Measurements from ENCODE around the gene USHBP1.

Gene USHBP1

GRCh38 chr19:17232258-17232657, 32.3 kb downstream of the USHBP1 start:
- no peaks in the 10 kb centered on the region for H3K9me3 ChIP-seq (replicated peaks; ENCODE audit: low read length)
- no peak overlapping the region for H3K9ac ChIP-seq (ENCODE audit: low read depth, low read length)
- H3K36me3 ChIP-seq (ENCODE audit: insufficient read depth, low read length): peaks cover 35% of the 10 kb centered on the region
- H3K4me3 ChIP-seq (ENCODE audit: low read length): no peak overlapping the region
- H3K4me1 ChIP-seq (ENCODE audit: control insufficient read depth, insufficient read depth, low read length): peaks cover 20% of the 10 kb centered on the region
- no peaks in the 10 kb centered on the region for H3K27me3 ChIP-seq (ENCODE audit: control insufficient read depth, insufficient read depth, low read length)
- no peak overlapping the region for H3K4me2 ChIP-seq (ENCODE audit: low read length)

GRCh38 chr19:17229890-17230289, 34.7 kb downstream of the USHBP1 start:
- no peaks in the 10 kb centered on the region for H3K27me3 ChIP-seq (ENCODE audit: control insufficient read depth, insufficient read depth, low read length)
- no peak overlapping the region for H3K4me2 ChIP-seq (ENCODE audit: low read length)
- H3K9me3 ChIP-seq (replicated peaks; ENCODE audit: low read length): no peaks in the 10 kb centered on the region
- H3K36me3 ChIP-seq (ENCODE audit: insufficient read depth, low read length): peaks cover 35% of the 10 kb centered on the region
- no peak overlapping the region for H3K4me3 ChIP-seq (ENCODE audit: low read length)
- H3K9ac ChIP-seq (ENCODE audit: low read depth, low read length): no peak overlapping the region
- H3K4me1 ChIP-seq (ENCODE audit: control insufficient read depth, insufficient read depth, low read length): peaks cover 17% of the 10 kb centered on the region

- Histone ChIP-seq H3K9me3 (replicated peaks; ENCODE audit: low read length) (no peaks in the 10 kb centered on the region), H3K4me3 (ENCODE audit: low read length) (no peak overlapping the region), H3K9ac (ENCODE audit: low read depth, low read length) (no peak overlapping the region), H3K4me1 (ENCODE audit: control insufficient read depth, insufficient read depth, low read length) (peaks cover 11% of the 10 kb centered on the region), H3K36me3 (ENCODE audit: insufficient read depth, low read length) (peaks cover 30% of the 10 kb centered on the region), H3K27me3 (ENCODE audit: control insufficient read depth, insufficient read depth, low read length) (no peaks in the 10 kb centered on the region), H3K4me2 (ENCODE audit: low read length) (no peak overlapping the region)
Observed at GRCh38 chr19:17227798-17228367, 36.7 kb downstream of the USHBP1 start.

- Histone ChIP-seq H3K4me1 (ENCODE audit: control insufficient read depth, insufficient read depth, low read length) (peaks cover 11% of the 10 kb centered on the region), H3K9me3 (replicated peaks; ENCODE audit: low read length) (no peaks in the 10 kb centered on the region), H3K4me3 (ENCODE audit: low read length) (peak within 1 kb of the TSS; percentile 100), H3K4me2 (ENCODE audit: low read length) (peak within 1 kb of the TSS; percentile 99), H3K36me3 (ENCODE audit: insufficient read depth, low read length) (peaks cover 18% of the 10 kb centered on the region), H3K9ac (ENCODE audit: low read depth, low read length) (peak within 1 kb of the TSS; percentile 85), H3K27me3 (ENCODE audit: control insufficient read depth, insufficient read depth, low read length) (no peaks in the 10 kb centered on the region)
Observed at GRCh38 chr19:17226002-17226933, 38.3 kb downstream of the USHBP1 start, which contains the start of gene OCEL1. TSS of gene OCEL1 (plus strand) at chr19:17226226. CDS start at chr19:17226248, 22 bp downstream.

- Histone ChIP-seq H3K4me2 (ENCODE audit: low read length) (no peak overlapping the region), H3K4me1 (ENCODE audit: control insufficient read depth, insufficient read depth, low read length) (peaks cover 18% of the 10 kb centered on the region), H3K27me3 (ENCODE audit: control insufficient read depth, insufficient read depth, low read length) (no peaks in the 10 kb centered on the region), H3K9me3 (replicated peaks; ENCODE audit: low read length) (no peaks in the 10 kb centered on the region), H3K4me3 (ENCODE audit: low read length) (no peak overlapping the region), H3K36me3 (ENCODE audit: insufficient read depth, low read length) (peaks cover 7% of the 10 kb centered on the region), H3K9ac (ENCODE audit: low read depth, low read length) (no peak overlapping the region)
Observed at GRCh38 chr19:17225053-17225452, 39.5 kb downstream of the USHBP1 start.

- no peaks in the 10 kb centered on the region for H3K27me3 ChIP-seq (ENCODE audit: control insufficient read depth, insufficient read depth, low read length)
- H3K36me3 ChIP-seq (ENCODE audit: insufficient read depth, low read length): peaks cover 13% of the 10 kb centered on the region
- no peak overlapping the region for H3K4me3 ChIP-seq (ENCODE audit: low read length)
- peak overlapping the region; percentile 23 for H3K9ac ChIP-seq (ENCODE audit: low read depth, low read length)
- H3K9me3 ChIP-seq (replicated peaks; ENCODE audit: low read length): no peaks in the 10 kb centered on the region
- H3K4me2 ChIP-seq (ENCODE audit: low read length): peak overlapping the region; percentile 54
- peaks cover 18% of the 10 kb centered on the region for H3K4me1 ChIP-seq (ENCODE audit: control insufficient read depth, insufficient read depth, low read length)
Observed at GRCh38 chr19:17220207-17220758, 44.3 kb downstream of the USHBP1 start.

- Histone ChIP-seq H3K9me3 (replicated peaks; ENCODE audit: low read length) (no peaks in the 10 kb centered on the region), H3K4me1 (ENCODE audit: control insufficient read depth, insufficient read depth, low read length) (peaks cover 25% of the 10 kb centered on the region), H3K4me3 (ENCODE audit: low read length) (no peak overlapping the region), H3K9ac (ENCODE audit: low read depth, low read length) (no peak overlapping the region), H3K4me2 (ENCODE audit: low read length) (no peak overlapping the region), H3K27me3 (ENCODE audit: control insufficient read depth, insufficient read depth, low read length) (no peaks in the 10 kb centered on the region), H3K36me3 (ENCODE audit: insufficient read depth, low read length) (peaks cover 13% of the 10 kb centered on the region)
Observed at GRCh38 chr19:17219286-17219685, 45.3 kb downstream of the USHBP1 start.

GRCh38 chr19:17216058-17216670, 48.4 kb downstream of the USHBP1 start:
- no peak overlapping the region for H3K9ac ChIP-seq (ENCODE audit: low read depth, low read length)

GRCh38 chr19:17215127-17215971, 49.2 kb downstream of the USHBP1 start, which contains the start of gene USE1:
TSS of gene USE1 (plus strand) at chr19:17215357. CDS start at chr19:17215406, 49 bp downstream.
- H3K36me3 ChIP-seq (ENCODE audit: insufficient read depth, low read length): peaks cover 39% of the 10 kb centered on the region
- no peaks in the 10 kb centered on the region for H3K9me3 ChIP-seq (replicated peaks; ENCODE audit: low read length)
- H3K4me1 ChIP-seq (ENCODE audit: control insufficient read depth, insufficient read depth, low read length): peaks cover 21% of the 10 kb centered on the region
- H3K27me3 ChIP-seq (ENCODE audit: control insufficient read depth, insufficient read depth, low read length): no peaks in the 10 kb centered on the region
- H3K4me2 ChIP-seq (ENCODE audit: low read length): peak within 1 kb of the TSS; percentile 82
- H3K4me3 ChIP-seq (ENCODE audit: low read length): peak within 1 kb of the TSS; percentile 95
- peak within 1 kb of the TSS; percentile 96 for H3K9ac ChIP-seq (ENCODE audit: low read depth, low read length)

More at GRCh38 chr19:17216058-17216670, 48.4 kb downstream of the USHBP1 start:
- Histone ChIP-seq H3K4me3 (ENCODE audit: low read length) (peak overlapping the region; percentile 95), H3K4me2 (ENCODE audit: low read length) (peak overlapping the region; percentile 82), H3K9me3 (replicated peaks; ENCODE audit: low read length) (no peaks in the 10 kb centered on the region), H3K4me1 (ENCODE audit: control insufficient read depth, insufficient read depth, low read length) (peaks cover 25% of the 10 kb centered on the region), H3K36me3 (ENCODE audit: insufficient read depth, low read length) (peaks cover 33% of the 10 kb centered on the region), H3K27me3 (ENCODE audit: control insufficient read depth, insufficient read depth, low read length) (no peaks in the 10 kb centered on the region)

GRCh38 chr19:17214508-17215126, 49.9 kb downstream of the USHBP1 start:
- H3K9ac ChIP-seq (ENCODE audit: low read depth, low read length): peak overlapping the region; percentile 96
- H3K36me3 ChIP-seq (ENCODE audit: insufficient read depth, low read length): peaks cover 44% of the 10 kb centered on the region
- H3K4me3 ChIP-seq (ENCODE audit: low read length): peak overlapping the region; percentile 95
- peaks cover 19% of the 10 kb centered on the region for H3K4me1 ChIP-seq (ENCODE audit: control insufficient read depth, insufficient read depth, low read length)
- no peaks in the 10 kb centered on the region for H3K27me3 ChIP-seq (ENCODE audit: control insufficient read depth, insufficient read depth, low read length)
- peak overlapping the region; percentile 82 for H3K4me2 ChIP-seq (ENCODE audit: low read length)
- no peaks in the 10 kb centered on the region for H3K9me3 ChIP-seq (replicated peaks; ENCODE audit: low read length)

Data from skeletal muscle satellite cell (primary cell).